OCI-LY7 (cell line): ENCODE data around the gene CRB1.

ENCODE experiments used
- EZH2phosphoT487 ChIP-seq: fragments of 200-600 bp; sonication (generic); IDR thresholded peaks from 2 replicates; pipeline ENCODE4 v1.6.1; 2018; ENCODE audit warnings: low read depth, borderline replicate concordance, mild to moderate bottlenecking, mixed run types, antibody characterized with exemption, low read length, moderate library complexity, mixed read lengths
- TF ChIP-seq, protein P1 (sequence below): fragments of 200-600 bp; sonication (generic); conservative IDR thresholded peaks from 2 replicates; pipeline ENCODE4 v1.5.1; 2014; ENCODE audit warnings: mild to moderate bottlenecking, antibody characterized with exemption, low read length, moderate library complexity, mixed read lengths

DNA sequence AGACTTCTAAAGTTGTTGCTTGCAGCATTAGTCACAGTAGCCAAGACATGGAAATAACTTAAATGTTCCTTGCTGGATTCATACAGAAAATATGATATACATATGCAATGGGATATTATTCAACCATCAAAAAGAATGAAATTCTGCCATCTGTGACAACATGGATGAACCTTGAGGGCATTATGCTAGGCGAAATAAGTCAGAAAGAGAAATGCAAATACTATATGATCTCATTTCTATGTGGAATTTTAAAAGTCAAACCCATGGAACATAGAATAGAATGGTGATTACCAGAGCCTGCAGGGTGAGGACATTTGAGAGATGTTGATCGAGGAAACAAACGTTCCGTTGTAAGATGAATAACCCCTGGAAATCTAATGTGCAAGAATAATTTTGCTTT lies 43.0 kb downstream of the CRB1 start:
- TF ChIP-seq, protein P1, sequence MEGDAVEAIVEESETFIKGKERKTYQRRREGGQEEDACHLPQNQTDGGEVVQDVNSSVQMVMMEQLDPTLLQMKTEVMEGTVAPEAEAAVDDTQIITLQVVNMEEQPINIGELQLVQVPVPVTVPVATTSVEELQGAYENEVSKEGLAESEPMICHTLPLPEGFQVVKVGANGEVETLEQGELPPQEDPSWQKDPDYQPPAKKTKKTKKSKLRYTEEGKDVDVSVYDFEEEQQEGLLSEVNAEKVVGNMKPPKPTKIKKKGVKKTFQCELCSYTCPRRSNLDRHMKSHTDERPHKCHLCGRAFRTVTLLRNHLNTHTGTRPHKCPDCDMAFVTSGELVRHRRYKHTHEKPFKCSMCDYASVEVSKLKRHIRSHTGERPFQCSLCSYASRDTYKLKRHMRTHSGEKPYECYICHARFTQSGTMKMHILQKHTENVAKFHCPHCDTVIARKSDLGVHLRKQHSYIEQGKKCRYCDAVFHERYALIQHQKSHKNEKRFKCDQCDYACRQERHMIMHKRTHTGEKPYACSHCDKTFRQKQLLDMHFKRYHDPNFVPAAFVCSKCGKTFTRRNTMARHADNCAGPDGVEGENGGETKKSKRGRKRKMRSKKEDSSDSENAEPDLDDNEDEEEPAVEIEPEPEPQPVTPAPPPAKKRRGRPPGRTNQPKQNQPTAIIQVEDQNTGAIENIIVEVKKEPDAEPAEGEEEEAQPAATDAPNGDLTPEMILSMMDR: no peak
- no peak for TF ChIP-seq EZH2phosphoT487
